ENCODE results near the gene SRPRB. TPM values are rescaled to one million over a fixed set of nuclear protein-coding genes. Genes with fewer than 3 reads are reported as not detected.

The SRPRB gene
- total and polyA plus RNA-seq, 9 of the 15 experiments (the other 6 are each of a cell fraction or from before 2014, with no cell fraction given) = 29.5 to 66.0 (median 41.4) TPM

DNA sequence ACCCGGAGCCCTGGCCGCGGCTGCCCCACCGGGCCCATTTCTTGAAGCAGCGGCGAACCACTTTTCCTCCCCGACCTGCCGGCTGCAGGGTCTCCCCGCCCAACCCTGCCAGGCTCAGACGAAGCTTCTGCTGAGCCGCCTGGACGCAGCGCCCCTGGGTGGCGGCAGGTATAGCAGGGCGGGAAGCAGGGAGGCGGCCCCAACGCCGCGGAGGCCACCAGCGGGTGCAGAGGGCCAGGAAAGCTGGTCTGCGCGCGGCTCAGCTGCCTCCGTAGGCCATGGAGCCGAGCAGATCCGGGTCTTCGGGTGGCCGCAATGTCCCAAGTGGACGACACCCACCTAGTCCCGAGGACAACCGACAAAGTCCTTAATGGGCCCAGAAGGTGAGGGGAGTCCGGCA is 21.9 kb upstream of the SRPRB start:
- H3K4me3 ChIP-seq = no peak overlapping the region
- no peaks in the 10 kb centered on the region for H3K9me3 ChIP-seq (replicated peaks; ENCODE audit: control insufficient read depth, insufficient read depth, low read depth, low read length)
- no peak overlapping the region for H3K27ac ChIP-seq (ENCODE audit: extremely low read depth, low read depth, low read length)
- ATAC-seq = peak; percentile 90
- no peaks in the 10 kb centered on the region for H3K36me3 ChIP-seq (ENCODE audit: control insufficient read depth, insufficient read depth, low read length)
- peak; percentile 7 to 27 (median 10) for DNase-seq (ENCODE audit: extremely low read depth in 1 of 4, low spot score in 3 of 4)
- H3K27me3 ChIP-seq (ENCODE audit: control insufficient read depth in 2 of 2, insufficient read depth in 2 of 2, low read length in 2 of 2) = no peaks in the 10 kb centered on the region
- H3K79me2 ChIP-seq (ENCODE audit: control insufficient read depth, insufficient read depth, low read length) = no peaks in the 10 kb centered on the region
- TF ChIP-seq TCF3 (CRISPR knock-in tag; IDR thresholded peaks at IDR 0.05) (no peak), NFATC3 (IDR thresholded peaks at IDR 0.05) (no peak)
- TF ChIP-seq, protein P1, sequence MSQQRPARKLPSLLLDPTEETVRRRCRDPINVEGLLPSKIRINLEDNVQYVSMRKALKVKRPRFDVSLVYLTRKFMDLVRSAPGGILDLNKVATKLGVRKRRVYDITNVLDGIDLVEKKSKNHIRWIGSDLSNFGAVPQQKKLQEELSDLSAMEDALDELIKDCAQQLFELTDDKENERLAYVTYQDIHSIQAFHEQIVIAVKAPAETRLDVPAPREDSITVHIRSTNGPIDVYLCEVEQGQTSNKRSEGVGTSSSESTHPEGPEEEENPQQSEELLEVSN (IDR thresholded peaks at IDR 0.05; ENCODE audit: borderline replicate concordance in 1 of 2, extremely low read depth in 1 of 2, insufficient read depth in 1 of 2, insufficient read length in 1 of 2, low read depth in 1 of 2, low read length in 1 of 2, poor library complexity in 1 of 2, severe bottlenecking in 1 of 2) = peak in 1 of 2 experiments; percentile 45
- TF ChIP-seq, protein P2, sequence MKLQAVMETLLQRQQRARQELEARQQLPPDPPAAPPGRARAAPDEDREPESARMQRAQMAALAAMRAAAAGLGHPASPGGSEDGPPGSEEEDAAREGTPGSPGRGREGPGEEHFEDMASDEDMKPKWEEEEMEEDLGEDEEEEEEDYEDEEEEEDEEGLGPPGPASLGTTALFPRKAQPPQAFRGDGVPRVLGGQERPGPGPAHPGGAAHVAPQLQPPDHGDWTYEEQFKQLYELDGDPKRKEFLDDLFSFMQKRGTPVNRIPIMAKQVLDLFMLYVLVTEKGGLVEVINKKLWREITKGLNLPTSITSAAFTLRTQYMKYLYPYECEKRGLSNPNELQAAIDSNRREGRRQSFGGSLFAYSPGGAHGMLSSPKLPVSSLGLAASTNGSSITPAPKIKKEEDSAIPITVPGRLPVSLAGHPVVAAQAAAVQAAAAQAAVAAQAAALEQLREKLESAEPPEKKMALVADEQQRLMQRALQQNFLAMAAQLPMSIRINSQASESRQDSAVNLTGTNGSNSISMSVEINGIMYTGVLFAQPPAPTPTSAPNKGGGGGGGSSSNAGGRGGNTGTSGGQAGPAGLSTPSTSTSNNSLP (IDR thresholded peaks at IDR 0.05; ENCODE audit: borderline replicate concordance, low read depth, low read length) = no peak
- TF ChIP-seq, protein P3, sequence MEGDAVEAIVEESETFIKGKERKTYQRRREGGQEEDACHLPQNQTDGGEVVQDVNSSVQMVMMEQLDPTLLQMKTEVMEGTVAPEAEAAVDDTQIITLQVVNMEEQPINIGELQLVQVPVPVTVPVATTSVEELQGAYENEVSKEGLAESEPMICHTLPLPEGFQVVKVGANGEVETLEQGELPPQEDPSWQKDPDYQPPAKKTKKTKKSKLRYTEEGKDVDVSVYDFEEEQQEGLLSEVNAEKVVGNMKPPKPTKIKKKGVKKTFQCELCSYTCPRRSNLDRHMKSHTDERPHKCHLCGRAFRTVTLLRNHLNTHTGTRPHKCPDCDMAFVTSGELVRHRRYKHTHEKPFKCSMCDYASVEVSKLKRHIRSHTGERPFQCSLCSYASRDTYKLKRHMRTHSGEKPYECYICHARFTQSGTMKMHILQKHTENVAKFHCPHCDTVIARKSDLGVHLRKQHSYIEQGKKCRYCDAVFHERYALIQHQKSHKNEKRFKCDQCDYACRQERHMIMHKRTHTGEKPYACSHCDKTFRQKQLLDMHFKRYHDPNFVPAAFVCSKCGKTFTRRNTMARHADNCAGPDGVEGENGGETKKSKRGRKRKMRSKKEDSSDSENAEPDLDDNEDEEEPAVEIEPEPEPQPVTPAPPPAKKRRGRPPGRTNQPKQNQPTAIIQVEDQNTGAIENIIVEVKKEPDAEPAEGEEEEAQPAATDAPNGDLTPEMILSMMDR (IDR thresholded peaks at IDR 0.05 in 2 of 3, conservative IDR thresholded peaks at IDR 0.05 in 1 of 3; ENCODE audit: insufficient read depth in 2 of 3, low read depth in 1 of 3, low read length in 3 of 3) = peak in 2 of 3 experiments; percentile 2 to 40; a peak in 1 of 6 replicates
- TF ChIP-seq, protein P4, sequence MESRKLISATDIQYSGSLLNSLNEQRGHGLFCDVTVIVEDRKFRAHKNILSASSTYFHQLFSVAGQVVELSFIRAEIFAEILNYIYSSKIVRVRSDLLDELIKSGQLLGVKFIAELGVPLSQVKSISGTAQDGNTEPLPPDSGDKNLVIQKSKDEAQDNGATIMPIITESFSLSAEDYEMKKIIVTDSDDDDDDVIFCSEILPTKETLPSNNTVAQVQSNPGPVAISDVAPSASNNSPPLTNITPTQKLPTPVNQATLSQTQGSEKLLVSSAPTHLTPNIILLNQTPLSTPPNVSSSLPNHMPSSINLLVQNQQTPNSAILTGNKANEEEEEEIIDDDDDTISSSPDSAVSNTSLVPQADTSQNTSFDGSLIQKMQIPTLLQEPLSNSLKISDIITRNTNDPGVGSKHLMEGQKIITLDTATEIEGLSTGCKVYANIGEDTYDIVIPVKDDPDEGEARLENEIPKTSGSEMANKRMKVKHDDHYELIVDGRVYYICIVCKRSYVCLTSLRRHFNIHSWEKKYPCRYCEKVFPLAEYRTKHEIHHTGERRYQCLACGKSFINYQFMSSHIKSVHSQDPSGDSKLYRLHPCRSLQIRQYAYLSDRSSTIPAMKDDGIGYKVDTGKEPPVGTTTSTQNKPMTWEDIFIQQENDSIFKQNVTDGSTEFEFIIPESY (CRISPR knock-in tag; IDR thresholded peaks at IDR 0.05) = peak; percentile 80
- BruUV-seq (replicated peaks) = no TSS peak
- H3K9me1 ChIP-seq (ENCODE audit: control insufficient read depth, insufficient read depth, low read length) = no peaks in the 10 kb centered on the region
- peak overlapping the region; percentile 45; the same call in 1 of the 2 replicates for H2AFZ ChIP-seq (ENCODE audit: low read depth, low read length)
- no peaks in the 10 kb centered on the region for H4K20me1 ChIP-seq (replicated peaks; ENCODE audit: control insufficient read depth, insufficient read depth, low read length)
- H3K4me2 ChIP-seq (ENCODE audit: insufficient read depth, low read length) = no peak overlapping the region
- no peak overlapping the region for H3K9ac ChIP-seq (ENCODE audit: insufficient read depth in 1 of 2, low read depth in 2 of 2, low read length in 2 of 2)
- 56% methylated on average over 26 of the region's 32 CpGs for WGBS (ENCODE audit: insufficient coverage, low coverage, missing lambda C conversion rate)
- FAIRE-seq = no peak
- peaks cover 4 to 6% of the 10 kb centered on the region in 2 experiments; a peak in 4 of 5 replicates for H3K4me1 ChIP-seq (replicated peaks in 1 of 2; ENCODE audit: control insufficient read depth in 2 of 2, insufficient read depth in 2 of 2, low read length in 2 of 2)
- ChIA-PET POLR2A (no interaction called here), CTCF (ENCODE audit: low intra/inter-chr PET ratio) (no interaction called here)
- in situ Hi-C loops (cut with MboI) (no loop called here), intact Hi-C loops (cut with micrococcal nuclease) (no loop called here)
